ENCODE measurements around the gene SPOCK2. TPM values are rescaled to one million over a fixed set of nuclear protein-coding genes. Genes with fewer than 3 reads are reported as not detected.
A peak's percentile ranks its signal among the peaks of the same experiment; 100 is the strongest.

Gene SPOCK2
- total and polyA plus RNA-seq, 2 donors (not counting 1 experiment from before 2014, with no cell fraction given), result 39.1 to 139 TPM

DNA sequence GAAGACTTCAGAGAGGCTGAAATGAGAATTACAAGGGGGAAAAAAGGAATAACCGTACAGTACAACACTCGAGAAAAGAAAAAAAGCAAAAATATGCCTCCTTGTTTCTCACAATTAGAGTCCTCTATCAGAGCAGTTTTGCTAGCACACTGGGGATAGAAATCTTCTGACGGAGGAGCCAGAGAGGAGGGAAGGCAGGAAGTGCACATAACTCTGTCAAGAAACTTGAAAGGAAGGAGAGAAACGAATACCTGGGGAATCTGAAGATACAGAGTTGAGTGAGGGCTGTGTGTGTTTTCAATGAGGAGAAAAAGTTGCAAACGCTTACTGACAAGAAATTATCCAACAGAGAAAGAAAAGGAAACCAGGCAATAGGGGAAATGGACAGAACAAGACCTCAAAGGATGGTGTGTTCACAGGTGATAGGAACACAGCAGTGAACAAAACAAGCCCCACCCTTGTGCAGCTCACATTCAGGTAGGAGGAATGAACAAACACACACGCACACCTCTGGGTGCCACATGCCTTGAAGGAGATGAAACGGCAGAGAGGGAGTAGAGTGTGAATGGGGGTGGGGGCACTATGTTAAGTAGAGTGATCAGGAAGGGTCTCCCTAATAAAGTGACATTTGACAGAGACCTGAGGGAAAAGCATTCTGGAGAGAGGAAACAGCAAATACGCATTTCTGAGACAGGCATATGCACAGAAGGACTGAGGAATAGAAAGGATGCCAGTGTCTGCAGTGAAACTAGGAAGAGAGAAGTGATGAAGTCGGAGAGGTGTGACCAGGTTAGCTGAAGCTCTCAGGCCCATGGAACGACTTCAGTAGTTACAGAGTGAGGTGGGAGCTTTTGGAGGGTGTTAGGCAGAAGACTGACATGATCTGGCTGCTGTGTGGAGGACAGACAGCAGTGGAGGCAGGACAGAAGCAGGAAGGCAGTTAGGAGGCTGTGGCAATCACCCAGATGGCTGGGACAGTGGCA, 46.7 kb upstream of the SPOCK2 start:
- peak; percentile 61 for DNase-seq
- TF ChIP-seq EZH2 (IDR thresholded peaks at IDR 0.05; ENCODE audit: borderline replicate concordance, insufficient read depth, low read depth, low read length, poor library complexity, severe bottlenecking), result no peak
- no peak for TF ChIP-seq CTCF (IDR thresholded peaks at IDR 0.05)
- H3K4me2 ChIP-seq (replicated peaks; ENCODE audit: low read depth, low read length, poor library complexity, severe bottlenecking), result peak overlapping the region; percentile 41

DNA sequence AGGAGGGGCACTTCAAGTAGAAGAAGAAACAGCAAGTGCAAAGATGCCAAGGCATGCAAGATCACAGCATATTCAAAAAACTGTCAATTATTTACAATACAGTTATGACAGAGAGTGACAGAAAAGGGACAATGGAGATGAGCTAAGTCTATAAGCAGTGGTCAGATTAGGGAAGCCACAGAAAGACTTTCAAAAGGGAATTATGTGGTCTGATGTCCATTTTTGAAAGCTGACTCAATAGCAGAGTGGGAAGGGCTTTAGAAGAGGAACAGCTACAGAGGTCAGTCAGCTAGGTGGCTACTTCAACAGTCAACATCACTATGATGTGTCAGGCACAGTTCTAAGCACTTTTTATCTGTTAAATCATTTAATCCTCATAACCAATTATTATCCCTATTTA, 45.2 kb upstream of the SPOCK2 start:
- no peak overlapping the region for H3K9ac ChIP-seq (ENCODE audit: low read length)
- Mint-ChIP-seq H3K4me3 (no peak overlapping the region), H3K4me1 (peaks cover 30% of the 10 kb centered on the region), H3K27ac (no peak overlapping the region), H3K9me3 (ENCODE audit: insufficient read depth) (no peaks in the 10 kb centered on the region), H3K27me3 (no peaks in the 10 kb centered on the region)
- H3K79me2 ChIP-seq (ENCODE audit: control insufficient read depth, insufficient read depth, low read length), result no peaks in the 10 kb centered on the region
- ATAC-seq (ENCODE audit: low read depth) (no peak), DNase-seq (no peak)
- ChIA-PET CTCF (interaction anchor here (1.0 to 11.2 kb wide), 5 partner anchors 79 to 207 kb away, joined by 3 to 333 read pairs (median 3); no protein-coding TSS in a partner anchor), POLR2A (no interaction called here)
- H3K4me1 ChIP-seq (ENCODE audit: control insufficient read depth in 2 of 2, insufficient read depth in 2 of 2, low read length in 2 of 2), result peaks cover 15 to 17% of the 10 kb centered on the region in 2 donors
- H3K27ac ChIP-seq (ENCODE audit: low read length in 2 of 2), result no peak overlapping the region
- peaks cover 0 to 8% (median 0%) of the 10 kb centered on the region in 3 donors for H3K9me3 ChIP-seq (ENCODE audit: control extremely low read depth in 1 of 3, control insufficient read depth in 2 of 3, insufficient read depth in 1 of 3, low read length in 2 of 3)
- peaks cover 0 to 7% of the 10 kb centered on the region in 2 experiments for H3K36me3 ChIP-seq (replicated peaks in 1 of 2; ENCODE audit: control extremely low read depth in 1 of 2, control insufficient read depth in 1 of 2, extremely low read depth in 1 of 2, insufficient read depth in 2 of 2, low read length in 1 of 2)
- no peak for TF ChIP-seq EZH2 (IDR thresholded peaks at IDR 0.05; ENCODE audit: borderline replicate concordance, insufficient read depth, low read depth, low read length, poor library complexity, severe bottlenecking)
- no peak for TF ChIP-seq CTCF (IDR thresholded peaks at IDR 0.05)
- H4K20me1 ChIP-seq (ENCODE audit: control insufficient read depth, insufficient read depth, low read length, poor library complexity, severe bottlenecking), result no peaks in the 10 kb centered on the region
- H3K4me2 ChIP-seq (replicated peaks; ENCODE audit: low read depth, low read length, poor library complexity, severe bottlenecking), result no peak overlapping the region
- no peak overlapping the region for H3K4me3 ChIP-seq (ENCODE audit: control extremely low read depth in 1 of 5, extremely low read depth in 1 of 5, insufficient read depth in 1 of 5, low read depth in 2 of 5, low read length in 4 of 5)
- intact Hi-C loops (cut with micrococcal nuclease), result no loop called here
- H2AFZ ChIP-seq (ENCODE audit: insufficient read depth, low read depth, low read length, poor library complexity, severe bottlenecking), result no peak overlapping the region
- no peaks in the 10 kb centered on the region for H3K27me3 ChIP-seq (replicated peaks in 1 of 4; ENCODE audit: control extremely low read depth in 1 of 4, control insufficient read depth in 3 of 4, insufficient read depth in 4 of 4, low read length in 3 of 4)

More for the DNA sequence above, 46.7 kb upstream of the SPOCK2 start:
- no peaks in the 10 kb centered on the region for H3K27me3 Mint-ChIP-seq
- H3K9me3 Mint-ChIP-seq (ENCODE audit: insufficient read depth), result no peaks in the 10 kb centered on the region
- H3K4me3 ChIP-seq (ENCODE audit: control extremely low read depth in 1 of 5, extremely low read depth in 1 of 5, insufficient read depth in 1 of 5, low read depth in 2 of 5, low read length in 4 of 5), result no peak overlapping the region
- intact Hi-C loops (cut with micrococcal nuclease), result no loop called here
- WGBS (ENCODE audit: insufficient coverage), result 50% methylated on average over 7 of the region's 10 CpGs
- no peaks in the 10 kb centered on the region for H4K20me1 ChIP-seq (ENCODE audit: control insufficient read depth, insufficient read depth, low read length, poor library complexity, severe bottlenecking)
- ChIA-PET POLR2A (no interaction called here), CTCF (interaction anchor here (2.9 to 11.2 kb wide), 2 partner anchors 202 to 205 kb away, joined by 14 to 333 read pairs; no protein-coding TSS in a partner anchor)
- H3K36me3 ChIP-seq (replicated peaks in 1 of 2; ENCODE audit: control extremely low read depth in 1 of 2, control insufficient read depth in 1 of 2, extremely low read depth in 1 of 2, insufficient read depth in 2 of 2, low read length in 1 of 2), result peaks cover 0 to 7% of the 10 kb centered on the region in 2 experiments
- peaks cover 15 to 17% of the 10 kb centered on the region in 2 donors for H3K4me1 ChIP-seq (ENCODE audit: control insufficient read depth in 2 of 2, insufficient read depth in 2 of 2, low read length in 2 of 2)
- peak overlapping the region; percentile 45 for H2AFZ ChIP-seq (ENCODE audit: insufficient read depth, low read depth, low read length, poor library complexity, severe bottlenecking)
- H3K9ac ChIP-seq (ENCODE audit: low read length), result no peak overlapping the region
- H3K79me2 ChIP-seq (ENCODE audit: control insufficient read depth, insufficient read depth, low read length), result no peaks in the 10 kb centered on the region
- peaks cover 30% of the 10 kb centered on the region for H3K4me1 Mint-ChIP-seq
- H3K9me3 ChIP-seq (ENCODE audit: control extremely low read depth in 1 of 3, control insufficient read depth in 2 of 3, insufficient read depth in 1 of 3, low read length in 2 of 3), result peaks cover 0 to 8% (median 0%) of the 10 kb centered on the region in 3 donors
- peak overlapping the region in 1 of 2 donors; percentile 56 for H3K27ac ChIP-seq (ENCODE audit: low read length in 2 of 2)
- H3K4me3 Mint-ChIP-seq, result no peak overlapping the region
- H3K27ac Mint-ChIP-seq, result peak overlapping the region; percentile 83
- H3K27me3 ChIP-seq (replicated peaks in 1 of 4; ENCODE audit: control extremely low read depth in 1 of 4, control insufficient read depth in 3 of 4, insufficient read depth in 4 of 4, low read length in 3 of 4), result no peaks in the 10 kb centered on the region
- peak; percentile 64 for ATAC-seq (ENCODE audit: low read depth)

Measured in B cell (primary cell).